GM12878 (cell line): ENCODE results near the gene MRPL34. TPM values are rescaled to one million over a fixed set of nuclear protein-coding genes. Genes with fewer than 3 reads are reported as not detected.
A peak's percentile ranks its signal among the peaks of the same experiment; 100 is the strongest.

Source experiments
- BACH1 ChIP-seq: fragments of 450-650 bp; IDR thresholded peaks from 2 replicates; pipeline ENCODE4 v1.6.1; 2017; ENCODE audit warnings: mild to moderate bottlenecking, borderline replicate concordance
- CREM ChIP-seq: IDR thresholded peaks from 2 replicates; pipeline ENCODE4 v1.6.1; 2014; ENCODE audit warnings: antibody characterized with exemption, low read depth
- EED ChIP-seq: sonication (generic); IDR thresholded peaks from 2 replicates; pipeline ENCODE4 v1.6.1; 2016; ENCODE audit warnings: antibody characterized with exemption, low read depth
- FOS ChIP-seq: IDR thresholded peaks from 3 replicates; pipeline ENCODE4 v1.6.1; 2011; ENCODE audit warnings: borderline replicate concordance; ENCODE audit not compliant: insufficient read length; ENCODE audit errors: extremely low read depth
- FOXK2 ChIP-seq: fragments of 450-650 bp; IDR thresholded peaks from 2 replicates; pipeline ENCODE4 v1.6.1; 2017; ENCODE audit warnings: mild to moderate bottlenecking, moderate library complexity
- HCFC1 ChIP-seq: fragments of 150-350 bp; IDR thresholded peaks from 2 replicates; pipeline ENCODE4 v1.6.1; 2014; ENCODE audit warnings: low read length
- IKZF1 ChIP-seq: fragments of 450-650 bp; conservative IDR thresholded peaks from 2 replicates; pipeline ENCODE4 v1.6.1; 2017; ENCODE audit warnings: antibody characterized with exemption, mild to moderate bottlenecking
- IRF4 ChIP-seq: IDR thresholded peaks from 2 replicates; pipeline ENCODE4 v1.6.1; 2011; ENCODE audit warnings: low read depth, low read length
- MTA2 ChIP-seq: fragments of 450-650 bp; IDR thresholded peaks from 2 replicates; pipeline ENCODE4 v1.6.1; 2016; ENCODE audit warnings: low read depth, mild to moderate bottlenecking, moderate library complexity
- MXI1 ChIP-seq: fragments of 150-350 bp; IDR thresholded peaks from 2 replicates; pipeline ENCODE4 v1.6.1; 2011; ENCODE audit warnings: low read depth, mild to moderate bottlenecking, inconsistent platforms, low read length, improper control_type of control experiment
- NFYA ChIP-seq: IDR thresholded peaks from 2 replicates; pipeline ENCODE4 v1.6.1; 2011; ENCODE audit warnings: low read depth, mild to moderate bottlenecking, low read length, improper control_type of control experiment, borderline replicate concordance
- NR2F1 ChIP-seq: fragments of 450-650 bp; conservative IDR thresholded peaks from 2 replicates; pipeline ENCODE4 v1.6.1; 2017; ENCODE audit warnings: mild to moderate bottlenecking
- SMC3 ChIP-seq: IDR thresholded peaks from 2 replicates; pipeline ENCODE4 v1.6.1; 2011; ENCODE audit warnings: low read length, improper control_type of control experiment, borderline replicate concordance
- SP1 ChIP-seq: IDR thresholded peaks from one replicate; pipeline ENCODE4 v1.6.1; 2011; ENCODE audit warnings: low read depth, low read length
- YBX1 ChIP-seq: fragments of 450-650 bp; IDR thresholded peaks from 2 replicates; pipeline ENCODE4 v1.6.1; 2016; ENCODE audit warnings: antibody characterized with exemption
- polyA plus RNA-seq, 11 experiments: library from polyadenylated mRNA; depleted of rRNA in 4 of 11; unstranded in 6 of 11; stranded (reverse) in 5 of 11; fragments of >200 nt; fragmentation: Nextera tagmentation in 4 of 11; fragmentation: Illumina TruSeq in 1 of 11; extraction: Ambion mirVana in 4 of 11; extraction: Trizol in 1 of 11; gene quantifications; 1 replicate in 1 of 11; 2 replicates in 10 of 11; pipeline versions ENCODE4 v1.2.1 to v1.2.3, GENCODE V29; 2011 to 2016; ENCODE audit warnings: inconsistent platforms in 2 of 11, missing spikeins in 2 of 11, low read depth in 1 of 11
- total RNA-seq, 4 experiments: library from RNA; depleted of rRNA in 3 of 4; stranded (reverse); fragments of >200 nt in 3 of 4; fragmentation: Illumina TruSeq in 1 of 4; extraction: Trizol in 1 of 4; gene quantifications; 2 replicates each; pipeline versions ENCODE4 v1.2.1 to v1.2.3, GENCODE V29; 2013 to 2021
- TF ChIP-seq, protein P1 (sequence below): fragments of 450-650 bp; IDR thresholded peaks from 2 replicates; pipeline ENCODE4 v1.6.1; 2017; ENCODE audit warnings: borderline replicate concordance
- TF ChIP-seq, protein P2 (sequence below): fragments of 450-650 bp; IDR thresholded peaks from 2 replicates; pipeline ENCODE4 v1.6.1; 2016; ENCODE audit warnings: mild to moderate bottlenecking
- TF ChIP-seq, protein P3 (sequence below): fragments of 450-650 bp; IDR thresholded peaks from 2 replicates; pipeline ENCODE4 v1.6.1; 2014; ENCODE audit warnings: mild to moderate bottlenecking
- TF ChIP-seq, protein P4 (sequence below): fragments of 450-650 bp; IDR thresholded peaks from 2 replicates; pipeline ENCODE4 v1.6.1; 2016; ENCODE audit warnings: mild to moderate bottlenecking, moderate library complexity, borderline replicate concordance
- TF ChIP-seq, protein P5 (sequence below): fragments of 450-650 bp; conservative IDR thresholded peaks from 2 replicates; pipeline ENCODE4 v1.6.1; 2017; ENCODE audit warnings: mild to moderate bottlenecking, moderate library complexity
- TF ChIP-seq, protein P6 (sequence below): IDR thresholded peaks from 2 replicates; pipeline ENCODE4 v1.6.1; 2012; ENCODE audit warnings: low read depth, low read length, improper control_type of control experiment

The MRPL34 gene
- total and polyA plus RNA-seq, 10 of the 15 experiments (the other 5 are each of a cell fraction or from before 2014, with no cell fraction given): 8.6 to 198 (median 78.6) TPM

DNA sequence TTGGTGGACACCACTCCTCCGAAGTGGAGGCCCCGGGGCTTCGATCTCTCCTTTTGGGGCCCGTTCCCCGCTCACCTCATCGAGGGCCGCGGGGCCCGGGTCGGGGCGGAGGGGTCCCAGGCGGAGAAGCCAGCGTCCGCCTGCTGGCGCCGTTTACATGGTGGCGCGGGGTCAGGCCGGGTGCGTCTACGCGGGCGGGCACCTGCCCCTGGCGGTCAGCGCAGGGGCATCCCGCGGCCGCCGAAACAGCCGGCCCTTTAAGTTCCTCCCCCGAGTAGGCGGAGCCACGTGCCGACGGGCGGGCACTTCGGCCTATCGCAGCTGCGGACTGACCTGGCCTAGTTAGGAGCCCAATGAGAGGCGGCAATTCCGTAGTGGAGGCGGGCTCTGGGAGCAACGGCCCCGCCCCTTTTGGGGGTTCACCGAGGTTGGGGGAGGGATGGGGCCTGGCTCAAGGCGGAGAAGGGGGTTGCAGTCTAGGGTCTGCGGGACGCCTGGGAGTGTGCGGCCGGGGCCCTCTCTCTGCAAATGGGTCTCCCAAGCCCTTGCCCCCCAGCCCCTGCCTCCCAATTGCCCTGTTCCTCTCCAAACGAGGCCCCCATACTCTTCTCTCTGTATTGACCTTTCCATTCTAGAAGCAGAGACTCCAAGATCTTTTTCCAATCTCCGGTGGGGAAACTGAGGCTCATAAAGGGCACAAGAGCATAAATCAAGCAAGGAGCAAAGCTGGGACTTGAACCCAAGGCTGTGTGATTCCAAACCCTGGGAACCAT lies 2.3 kb upstream of the MRPL34 start, which contains the start of gene ABHD8 (continued):
- TF ChIP-seq BACH1 (peak; percentile 34; the same call in 1 of the 2 replicates), HCFC1 (0 out of 2 replicates have a peak, but pooled peaks have one; percentile 21), IRF4 (0 out of 2 replicates have a peak, but pooled peaks have one; percentile 19), EED (no peak), CREM (peak; percentile 67), FOS (peak; percentile 55), MTA2 (no peak), IKZF1 (0 out of 2 replicates have a peak, but pooled peaks have one; percentile 25), MXI1 (peak; percentile 39; the same call in 1 of the 2 replicates), SMC3 (no peak), YBX1 (no peak), NR2F1 (peak; percentile 89), FOXK2 (no peak), SP1 (peak; percentile 99), NFYA (peak; percentile 23; the same call in 1 of the 2 replicates)
- TF ChIP-seq, protein P1, sequence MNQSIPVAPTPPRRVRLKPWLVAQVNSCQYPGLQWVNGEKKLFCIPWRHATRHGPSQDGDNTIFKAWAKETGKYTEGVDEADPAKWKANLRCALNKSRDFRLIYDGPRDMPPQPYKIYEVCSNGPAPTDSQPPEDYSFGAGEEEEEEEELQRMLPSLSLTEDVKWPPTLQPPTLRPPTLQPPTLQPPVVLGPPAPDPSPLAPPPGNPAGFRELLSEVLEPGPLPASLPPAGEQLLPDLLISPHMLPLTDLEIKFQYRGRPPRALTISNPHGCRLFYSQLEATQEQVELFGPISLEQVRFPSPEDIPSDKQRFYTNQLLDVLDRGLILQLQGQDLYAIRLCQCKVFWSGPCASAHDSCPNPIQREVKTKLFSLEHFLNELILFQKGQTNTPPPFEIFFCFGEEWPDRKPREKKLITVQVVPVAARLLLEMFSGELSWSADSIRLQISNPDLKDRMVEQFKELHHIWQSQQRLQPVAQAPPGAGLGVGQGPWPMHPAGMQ: no peak
- TF ChIP-seq, protein P2, sequence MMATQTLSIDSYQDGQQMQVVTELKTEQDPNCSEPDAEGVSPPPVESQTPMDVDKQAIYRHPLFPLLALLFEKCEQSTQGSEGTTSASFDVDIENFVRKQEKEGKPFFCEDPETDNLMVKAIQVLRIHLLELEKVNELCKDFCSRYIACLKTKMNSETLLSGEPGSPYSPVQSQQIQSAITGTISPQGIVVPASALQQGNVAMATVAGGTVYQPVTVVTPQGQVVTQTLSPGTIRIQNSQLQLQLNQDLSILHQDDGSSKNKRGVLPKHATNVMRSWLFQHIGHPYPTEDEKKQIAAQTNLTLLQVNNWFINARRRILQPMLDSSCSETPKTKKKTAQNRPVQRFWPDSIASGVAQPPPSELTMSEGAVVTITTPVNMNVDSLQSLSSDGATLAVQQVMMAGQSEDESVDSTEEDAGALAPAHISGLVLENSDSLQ: peak; percentile 99
- TF ChIP-seq, protein P3, sequence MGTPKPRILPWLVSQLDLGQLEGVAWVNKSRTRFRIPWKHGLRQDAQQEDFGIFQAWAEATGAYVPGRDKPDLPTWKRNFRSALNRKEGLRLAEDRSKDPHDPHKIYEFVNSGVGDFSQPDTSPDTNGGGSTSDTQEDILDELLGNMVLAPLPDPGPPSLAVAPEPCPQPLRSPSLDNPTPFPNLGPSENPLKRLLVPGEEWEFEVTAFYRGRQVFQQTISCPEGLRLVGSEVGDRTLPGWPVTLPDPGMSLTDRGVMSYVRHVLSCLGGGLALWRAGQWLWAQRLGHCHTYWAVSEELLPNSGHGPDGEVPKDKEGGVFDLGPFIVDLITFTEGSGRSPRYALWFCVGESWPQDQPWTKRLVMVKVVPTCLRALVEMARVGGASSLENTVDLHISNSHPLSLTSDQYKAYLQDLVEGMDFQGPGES: peak; percentile 84
- TF ChIP-seq, protein P4, sequence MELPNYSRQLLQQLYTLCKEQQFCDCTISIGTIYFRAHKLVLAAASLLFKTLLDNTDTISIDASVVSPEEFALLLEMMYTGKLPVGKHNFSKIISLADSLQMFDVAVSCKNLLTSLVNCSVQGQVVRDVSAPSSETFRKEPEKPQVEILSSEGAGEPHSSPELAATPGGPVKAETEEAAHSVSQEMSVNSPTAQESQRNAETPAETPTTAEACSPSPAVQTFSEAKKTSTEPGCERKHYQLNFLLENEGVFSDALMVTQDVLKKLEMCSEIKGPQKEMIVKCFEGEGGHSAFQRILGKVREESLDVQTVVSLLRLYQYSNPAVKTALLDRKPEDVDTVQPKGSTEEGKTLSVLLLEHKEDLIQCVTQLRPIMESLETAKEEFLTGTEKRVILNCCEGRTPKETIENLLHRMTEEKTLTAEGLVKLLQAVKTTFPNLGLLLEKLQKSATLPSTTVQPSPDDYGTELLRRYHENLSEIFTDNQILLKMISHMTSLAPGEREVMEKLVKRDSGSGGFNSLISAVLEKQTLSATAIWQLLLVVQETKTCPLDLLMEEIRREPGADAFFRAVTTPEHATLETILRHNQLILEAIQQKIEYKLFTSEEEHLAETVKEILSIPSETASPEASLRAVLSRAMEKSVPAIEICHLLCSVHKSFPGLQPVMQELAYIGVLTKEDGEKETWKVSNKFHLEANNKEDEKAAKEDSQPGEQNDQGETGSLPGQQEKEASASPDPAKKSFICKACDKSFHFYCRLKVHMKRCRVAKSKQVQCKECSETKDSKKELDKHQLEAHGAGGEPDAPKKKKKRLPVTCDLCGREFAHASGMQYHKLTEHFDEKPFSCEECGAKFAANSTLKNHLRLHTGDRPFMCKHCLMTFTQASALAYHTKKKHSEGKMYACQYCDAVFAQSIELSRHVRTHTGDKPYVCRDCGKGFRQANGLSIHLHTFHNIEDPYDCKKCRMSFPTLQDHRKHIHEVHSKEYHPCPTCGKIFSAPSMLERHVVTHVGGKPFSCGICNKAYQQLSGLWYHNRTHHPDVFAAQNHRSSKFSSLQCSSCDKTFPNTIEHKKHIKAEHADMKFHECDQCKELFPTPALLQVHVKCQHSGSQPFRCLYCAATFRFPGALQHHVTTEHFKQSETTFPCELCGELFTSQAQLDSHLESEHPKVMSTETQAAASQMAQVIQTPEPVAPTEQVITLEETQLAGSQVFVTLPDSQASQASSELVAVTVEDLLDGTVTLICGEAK: no peak
- TF ChIP-seq, protein P5, sequence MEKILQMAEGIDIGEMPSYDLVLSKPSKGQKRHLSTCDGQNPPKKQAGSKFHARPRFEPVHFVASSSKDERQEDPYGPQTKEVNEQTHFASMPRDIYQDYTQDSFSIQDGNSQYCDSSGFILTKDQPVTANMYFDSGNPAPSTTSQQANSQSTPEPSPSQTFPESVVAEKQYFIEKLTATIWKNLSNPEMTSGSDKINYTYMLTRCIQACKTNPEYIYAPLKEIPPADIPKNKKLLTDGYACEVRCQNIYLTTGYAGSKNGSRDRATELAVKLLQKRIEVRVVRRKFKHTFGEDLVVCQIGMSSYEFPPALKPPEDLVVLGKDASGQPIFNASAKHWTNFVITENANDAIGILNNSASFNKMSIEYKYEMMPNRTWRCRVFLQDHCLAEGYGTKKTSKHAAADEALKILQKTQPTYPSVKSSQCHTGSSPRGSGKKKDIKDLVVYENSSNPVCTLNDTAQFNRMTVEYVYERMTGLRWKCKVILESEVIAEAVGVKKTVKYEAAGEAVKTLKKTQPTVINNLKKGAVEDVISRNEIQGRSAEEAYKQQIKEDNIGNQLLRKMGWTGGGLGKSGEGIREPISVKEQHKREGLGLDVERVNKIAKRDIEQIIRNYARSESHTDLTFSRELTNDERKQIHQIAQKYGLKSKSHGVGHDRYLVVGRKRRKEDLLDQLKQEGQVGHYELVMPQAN: peak; percentile 70
- TF ChIP-seq, protein P6, sequence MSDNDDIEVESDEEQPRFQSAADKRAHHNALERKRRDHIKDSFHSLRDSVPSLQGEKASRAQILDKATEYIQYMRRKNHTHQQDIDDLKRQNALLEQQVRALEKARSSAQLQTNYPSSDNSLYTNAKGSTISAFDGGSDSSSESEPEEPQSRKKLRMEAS: peak; percentile 33; the same call in 1 of the 2 replicates
